Endothelial cell of umbilical vein (primary cell): ENCODE results near the gene NAPA. TPM values are rescaled to one million over a fixed set of nuclear protein-coding genes. Genes with fewer than 3 reads are reported as not detected.

Experiments
- BruUV-seq: library from RNA; stranded (reverse); fragments of 400-500 nt; replicated peaks from 2 replicates; lab custom pipeline; 2021; lab: Mats Ljungman, UMichigan
- CTCF ChIA-PET: fragments of 300-600, 350-600 bp; sonication (Branson Sonifier 250); formaldehyde crosslinking; loops from one replicate; lab custom pipeline; 2021; ENCODE audit warnings: antibody characterized with exemption, inconsistent platforms; lab: Charles Lee
- POLR2A ChIA-PET: fragments of 300-600, 350-600 bp; sonication (Branson Sonifier 250); formaldehyde crosslinking; loops from one replicate; lab custom pipeline; 2021; ENCODE audit warnings: antibody characterized with exemption, inconsistent platforms; lab: Charles Lee
- DNase-seq: peaks from one replicate; pipeline ENCODE4 v3.0.0-alpha.2; 2011; ENCODE audit warnings: low read depth, low spot score
- FAIRE-seq: peaks from 2 replicates; lab custom pipeline; 2011; peaks lifted over from hg19 to GRCh38; lab: Jason Lieb, UNC
- H2AFZ ChIP-seq: 2 replicates; pipeline ENCODE4 v1.6.0; 2012; ENCODE audit warnings: low read depth, low read length, control low read depth, inconsistent platforms
- H3K27ac ChIP-seq: 2 replicates; pipeline ENCODE4 v1.5.1; 2011; ENCODE audit warnings: low read depth, mild to moderate bottlenecking, control low read depth, low read length, moderate library complexity; ENCODE audit not compliant: insufficient read depth
- H3K27me3 ChIP-seq, 2 experiments: 2 replicates each; pipeline versions ENCODE4 v1.6.0 to v1.6.1; 2011; ENCODE audit warnings: low read length in 2 of 2, mixed read lengths in 1 of 2; ENCODE audit not compliant: control insufficient read depth in 2 of 2, insufficient read depth in 2 of 2
- H3K36me3 ChIP-seq, 2 experiments: 2 replicates in 1 of 2; 3 replicates in 1 of 2; pipeline ENCODE4 v1.5.1; 2011; ENCODE audit warnings: low read length in 2 of 2, mild to moderate bottlenecking in 1 of 2, moderate library complexity in 1 of 2; ENCODE audit not compliant: control insufficient read depth in 2 of 2, insufficient read depth in 2 of 2; ENCODE audit errors: extremely low read depth in 1 of 2
- H3K4me1 ChIP-seq: 3 replicates; pipeline ENCODE4 v1.5.1; 2011; ENCODE audit warnings: mild to moderate bottlenecking, low read length; ENCODE audit not compliant: control insufficient read depth, insufficient read depth; ENCODE audit errors: extremely low read depth
- H3K4me2 ChIP-seq: 2 replicates; pipeline ENCODE4 v1.6.1; 2011; ENCODE audit warnings: low read length, control low read depth, mixed read lengths; ENCODE audit not compliant: insufficient read depth
- H3K4me3 ChIP-seq, 3 experiments: fragments of 200-600 bp in 1 of 3; sonication (generic), shearing (Covaris generic) in 1 of 3; replicated peaks in 1 of 3; 2 replicates each; pipeline ENCODE4 v1.5.1; 2011 to 2016; ENCODE audit warnings: control low read depth in 3 of 3, low read length in 3 of 3, mild to moderate bottlenecking in 2 of 3, inconsistent platforms in 1 of 3, low read depth in 1 of 3, moderate library complexity in 1 of 3; ENCODE audit not compliant: insufficient read depth in 1 of 3
- H3K79me2 ChIP-seq: 2 replicates; pipeline ENCODE4 v1.6.0; 2012; ENCODE audit warnings: low read length, inconsistent platforms; ENCODE audit not compliant: control insufficient read depth, insufficient read depth
- H3K9ac ChIP-seq: replicated peaks from 2 replicates; pipeline ENCODE3; 2011; ENCODE audit warnings: low read length, control low read depth; ENCODE audit not compliant: insufficient read depth; ENCODE audit errors: extremely low read depth
- H3K9me1 ChIP-seq: replicated peaks from 3 replicates; pipeline ENCODE4 v1.6.0; 2011; ENCODE audit warnings: mild to moderate bottlenecking, low read length; ENCODE audit not compliant: control insufficient read depth, insufficient read depth; ENCODE audit errors: extremely low read depth
- H3K9me3 ChIP-seq: replicated peaks from 2 replicates; pipeline ENCODE4 v1.5.1; 2012; ENCODE audit warnings: low read length, inconsistent platforms; ENCODE audit not compliant: control insufficient read depth, insufficient read depth
- H4K20me1 ChIP-seq: replicated peaks from 2 replicates; pipeline ENCODE3; 2011; ENCODE audit warnings: mild to moderate bottlenecking, low read length; ENCODE audit not compliant: control insufficient read depth, insufficient read depth; ENCODE audit errors: extremely low read depth
- EZH2 ChIP-seq: IDR thresholded peaks from 2 replicates; pipeline ENCODE4 v1.6.1; 2012; ENCODE audit warnings: borderline replicate concordance, low read depth, mild to moderate bottlenecking, moderate library complexity, low read length, inconsistent platforms; ENCODE audit not compliant: severe bottlenecking
- FOS ChIP-seq: IDR thresholded peaks from 2 replicates; pipeline ENCODE4 v1.6.1; 2011; ENCODE audit warnings: mild to moderate bottlenecking, low read length, moderate library complexity, borderline replicate concordance; ENCODE audit not compliant: insufficient read depth
- GATA2 ChIP-seq: IDR thresholded peaks from 2 replicates; pipeline ENCODE4 v1.7.0; 2011; ENCODE audit warnings: low read depth, mild to moderate bottlenecking, moderate library complexity, mixed read lengths, low read length; ENCODE audit not compliant: insufficient read length, insufficient read depth
- JUN ChIP-seq: IDR thresholded peaks from 2 replicates; pipeline ENCODE4 v1.6.1; 2011; ENCODE audit warnings: borderline replicate concordance, low read depth; ENCODE audit not compliant: insufficient read length, insufficient read depth
- MYC ChIP-seq: IDR thresholded peaks from one replicate; pipeline ENCODE4 v1.6.1; 2011; ENCODE audit warnings: mild to moderate bottlenecking, low read depth, low read length
- POLR2A ChIP-seq: IDR thresholded peaks from 2 replicates; pipeline ENCODE4 v1.6.1; 2012; ENCODE audit warnings: low read depth, mild to moderate bottlenecking, control low read depth, low read length
- POLR2AphosphoS5 ChIP-seq: IDR thresholded peaks from 2 replicates; pipeline ENCODE4 v1.6.1; 2012; ENCODE audit warnings: low read depth, mild to moderate bottlenecking, control low read depth, low read length, moderate library complexity; ENCODE audit not compliant: insufficient read depth
- dilution Hi-C: fragments of 300-500 bp; cut with MboI; formaldehyde crosslinking; loops from one replicate; pipeline ENCODE4 v1.15.0; 2019; ENCODE audit warnings: low sequenced_read_pairs; ENCODE audit not compliant: extremely low pct_ligation_motif_present
- intact Hi-C: fragments of 100-400 bp; cut with micrococcal nuclease; formaldehyde crosslinking; loops from one replicate; pipeline ENCODE4 v1.10.0; 2022
- polyA plus RNA-seq, 4 experiments: library from polyadenylated mRNA; depleted of rRNA in 3 of 4; stranded (reverse) in 3 of 4; unstranded in 1 of 4; fragments of >200 nt; gene quantifications; 2 replicates each; pipeline versions ENCODE4 v1.2.1 to v1.2.3, GENCODE V29; 2011 to 2012; ENCODE audit warnings: missing spikeins in 1 of 4
- total RNA-seq: library from RNA; stranded (reverse); gene quantifications from 2 replicates; pipeline ENCODE4 v1.2.3, GENCODE V29; 2021
- TF ChIP-seq, protein P1 (sequence below), 2 donors: IDR thresholded peaks; 1 replicate in 1 of 2; 2 replicates in 1 of 2; pipeline ENCODE4 v1.5.1; 2011; ENCODE audit warnings: low read length in 2 of 2, mild to moderate bottlenecking in 2 of 2, moderate library complexity in 2 of 2, control low read depth in 1 of 2, inconsistent platforms in 1 of 2, low read depth in 1 of 2; ENCODE audit not compliant: insufficient read depth in 1 of 2; ENCODE audit errors: extremely low read depth in 1 of 2
- TF ChIP-seq, protein P2 (sequence below): IDR thresholded peaks from 2 replicates; pipeline ENCODE4 v1.6.1; 2011; ENCODE audit not compliant: insufficient read depth, insufficient read length

NAPA gene
- total and polyA plus RNA-seq, 2 donors (not counting 3 experiments of a cell fraction or from before 2014, with no cell fraction given) = 107 to 154 TPM

DNA sequence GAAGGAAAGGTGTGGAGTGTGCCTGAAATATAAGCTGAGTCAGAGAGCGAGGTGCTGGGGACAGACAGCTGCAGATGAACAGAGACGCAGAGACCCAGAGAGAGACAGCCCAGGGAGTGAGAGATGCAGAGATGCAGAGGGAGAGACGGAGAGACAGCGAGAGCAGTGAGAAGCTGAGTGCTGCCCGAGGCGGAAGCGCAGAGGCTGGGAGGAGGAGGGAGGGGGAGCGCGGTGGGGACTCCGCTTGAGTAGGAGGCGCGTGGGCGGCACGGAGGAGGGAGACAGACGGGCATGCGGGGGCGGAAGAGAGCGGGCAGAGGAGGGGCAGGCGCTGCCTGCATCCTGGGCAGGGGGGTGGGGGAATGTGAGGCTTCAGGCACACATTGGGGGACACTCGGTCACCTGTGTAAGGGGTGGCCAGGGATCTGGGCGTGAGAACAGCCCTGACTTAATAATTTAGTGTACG is 68.9 kb downstream of the NAPA start:
- no peak for DNase-seq
- CTCF ChIA-PET = interaction anchor here (0.6 to 2.5 kb wide), 4 partner anchors 9 to 133 kb away, joined by 3 to 10 read pairs (median 4); no protein-coding TSS in a partner anchor
- peaks cover 27 to 32% of the 10 kb centered on the region in 2 experiments for H3K27me3 ChIP-seq
- intact Hi-C loops (no loop called here), dilution Hi-C loops (no loop called here)
- H4K20me1 ChIP-seq = no peaks in the 10 kb centered on the region
- no peak overlapping the region for H3K4me2 ChIP-seq
- no TSS peak for BruUV-seq
- no peaks in the 10 kb centered on the region for H3K36me3 ChIP-seq
- POLR2A ChIA-PET = no interaction called here
- no peak overlapping the region for H3K4me3 ChIP-seq
- H3K79me2 ChIP-seq = no peaks in the 10 kb centered on the region
- no peak overlapping the region for H3K27ac ChIP-seq
- H3K9me1 ChIP-seq = no peaks in the 10 kb centered on the region
- no peaks in the 10 kb centered on the region for H3K4me1 ChIP-seq
- H3K9me3 ChIP-seq = no peaks in the 10 kb centered on the region
- H3K9ac ChIP-seq = no peak overlapping the region
- TF ChIP-seq MYC (no peak), EZH2 (peak; percentile 14)
- TF ChIP-seq, protein P1, sequence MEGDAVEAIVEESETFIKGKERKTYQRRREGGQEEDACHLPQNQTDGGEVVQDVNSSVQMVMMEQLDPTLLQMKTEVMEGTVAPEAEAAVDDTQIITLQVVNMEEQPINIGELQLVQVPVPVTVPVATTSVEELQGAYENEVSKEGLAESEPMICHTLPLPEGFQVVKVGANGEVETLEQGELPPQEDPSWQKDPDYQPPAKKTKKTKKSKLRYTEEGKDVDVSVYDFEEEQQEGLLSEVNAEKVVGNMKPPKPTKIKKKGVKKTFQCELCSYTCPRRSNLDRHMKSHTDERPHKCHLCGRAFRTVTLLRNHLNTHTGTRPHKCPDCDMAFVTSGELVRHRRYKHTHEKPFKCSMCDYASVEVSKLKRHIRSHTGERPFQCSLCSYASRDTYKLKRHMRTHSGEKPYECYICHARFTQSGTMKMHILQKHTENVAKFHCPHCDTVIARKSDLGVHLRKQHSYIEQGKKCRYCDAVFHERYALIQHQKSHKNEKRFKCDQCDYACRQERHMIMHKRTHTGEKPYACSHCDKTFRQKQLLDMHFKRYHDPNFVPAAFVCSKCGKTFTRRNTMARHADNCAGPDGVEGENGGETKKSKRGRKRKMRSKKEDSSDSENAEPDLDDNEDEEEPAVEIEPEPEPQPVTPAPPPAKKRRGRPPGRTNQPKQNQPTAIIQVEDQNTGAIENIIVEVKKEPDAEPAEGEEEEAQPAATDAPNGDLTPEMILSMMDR (IDR thresholded peaks at IDR 0.05; ENCODE audit: extremely low read depth in 1 of 2, insufficient read depth in 1 of 2, low read depth in 1 of 2, low read length in 2 of 2) = no peak
- FAIRE-seq = no peak
- no peak overlapping the region for H2AFZ ChIP-seq

DNA sequence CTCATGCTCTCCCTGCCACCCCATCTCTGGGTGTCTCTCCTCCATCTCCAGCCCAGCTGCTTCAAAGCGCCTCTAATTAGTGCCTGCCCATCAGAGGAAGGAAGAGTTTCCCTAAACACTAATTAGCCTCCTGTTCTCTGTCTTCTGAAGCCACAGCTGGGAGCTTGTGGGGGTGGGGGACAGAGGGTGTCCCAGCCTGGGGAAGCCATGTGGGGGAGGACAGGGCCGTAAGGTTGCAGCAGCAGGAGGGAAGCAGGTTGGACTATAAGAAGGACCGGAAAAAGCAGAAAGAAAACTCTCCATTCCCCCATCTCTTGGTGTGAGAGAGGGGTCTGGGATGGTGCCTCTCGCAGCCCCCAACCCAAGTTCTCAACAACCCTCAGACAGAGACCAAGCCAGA is 69.3 kb downstream of the NAPA start:
- H4K20me1 ChIP-seq = no peaks in the 10 kb centered on the region
- POLR2A ChIA-PET = no interaction called here
- no peaks in the 10 kb centered on the region for H3K79me2 ChIP-seq
- H2AFZ ChIP-seq = no peak overlapping the region
- dilution Hi-C loops = no loop called here
- TF ChIP-seq, protein P1 (IDR thresholded peaks at IDR 0.05; ENCODE audit: extremely low read depth in 1 of 2, insufficient read depth in 1 of 2, low read depth in 1 of 2, low read length in 2 of 2) = no peak
- TF ChIP-seq JUN (no peak), POLR2A (no peak), POLR2AphosphoS5 (no peak), MYC (no peak), FOS (no peak), GATA2 (no peak), EZH2 (no peak)
- TF ChIP-seq, protein P2, sequence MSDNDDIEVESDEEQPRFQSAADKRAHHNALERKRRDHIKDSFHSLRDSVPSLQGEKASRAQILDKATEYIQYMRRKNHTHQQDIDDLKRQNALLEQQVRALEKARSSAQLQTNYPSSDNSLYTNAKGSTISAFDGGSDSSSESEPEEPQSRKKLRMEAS = no peak
- no peak overlapping the region for H3K4me3 ChIP-seq
- DNase-seq (no peak), FAIRE-seq (no peak)
- no peaks in the 10 kb centered on the region for H3K9me3 ChIP-seq
- peaks cover 27 to 32% of the 10 kb centered on the region in 2 experiments for H3K27me3 ChIP-seq
- intact Hi-C loops = no loop called here
- no peak overlapping the region for H3K27ac ChIP-seq
- no peaks in the 10 kb centered on the region for H3K4me1 ChIP-seq
- no peaks in the 10 kb centered on the region for H3K9me1 ChIP-seq
- CTCF ChIA-PET = interaction anchor here (0.6 to 2.5 kb wide), 4 partner anchors 9 to 133 kb away, joined by 3 to 10 read pairs (median 4); no protein-coding TSS in a partner anchor
- no peak overlapping the region for H3K9ac ChIP-seq
- no TSS peak for BruUV-seq
- H3K4me2 ChIP-seq = no peak overlapping the region
- no peaks in the 10 kb centered on the region for H3K36me3 ChIP-seq
